Esophagus squamous epithelium (tissue), 4 donors: ENCODE results near the gene MED16.

Experiments used
- POLR2A ChIP-seq, 4 donors: fragments of 450-650 bp; IDR thresholded peaks; one replicate each; pipeline ENCODE4 v1.6.1; 2017; ENCODE audit warnings: antibody characterized with exemption in 4 of 4, mild to moderate bottlenecking in 4 of 4, moderate library complexity in 3 of 4
- TF ChIP-seq, protein P1 (sequence below), 6 experiments: fragments of 450-650 bp in 4 of 6; fragments of 200-600 bp in 2 of 6; sonication (generic) in 2 of 6; IDR thresholded peaks; one replicate each; pipeline ENCODE4 v1.5.1; 2016 to 2019; ENCODE audit warnings: antibody characterized with exemption in 6 of 6, mild to moderate bottlenecking in 4 of 6, moderate library complexity in 4 of 6

- TF ChIP-seq, protein P1, sequence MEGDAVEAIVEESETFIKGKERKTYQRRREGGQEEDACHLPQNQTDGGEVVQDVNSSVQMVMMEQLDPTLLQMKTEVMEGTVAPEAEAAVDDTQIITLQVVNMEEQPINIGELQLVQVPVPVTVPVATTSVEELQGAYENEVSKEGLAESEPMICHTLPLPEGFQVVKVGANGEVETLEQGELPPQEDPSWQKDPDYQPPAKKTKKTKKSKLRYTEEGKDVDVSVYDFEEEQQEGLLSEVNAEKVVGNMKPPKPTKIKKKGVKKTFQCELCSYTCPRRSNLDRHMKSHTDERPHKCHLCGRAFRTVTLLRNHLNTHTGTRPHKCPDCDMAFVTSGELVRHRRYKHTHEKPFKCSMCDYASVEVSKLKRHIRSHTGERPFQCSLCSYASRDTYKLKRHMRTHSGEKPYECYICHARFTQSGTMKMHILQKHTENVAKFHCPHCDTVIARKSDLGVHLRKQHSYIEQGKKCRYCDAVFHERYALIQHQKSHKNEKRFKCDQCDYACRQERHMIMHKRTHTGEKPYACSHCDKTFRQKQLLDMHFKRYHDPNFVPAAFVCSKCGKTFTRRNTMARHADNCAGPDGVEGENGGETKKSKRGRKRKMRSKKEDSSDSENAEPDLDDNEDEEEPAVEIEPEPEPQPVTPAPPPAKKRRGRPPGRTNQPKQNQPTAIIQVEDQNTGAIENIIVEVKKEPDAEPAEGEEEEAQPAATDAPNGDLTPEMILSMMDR (IDR thresholded peaks at IDR 0.05) = no peak
- TF ChIP-seq POLR2A (IDR thresholded peaks at IDR 0.05) = no peak
These were observed 26.4 kb upstream of the MED16 start for GRCh38 chr19:919199-920050.
